ENCODE data around the gene NPAS2.

NPAS2 gene

DNA sequence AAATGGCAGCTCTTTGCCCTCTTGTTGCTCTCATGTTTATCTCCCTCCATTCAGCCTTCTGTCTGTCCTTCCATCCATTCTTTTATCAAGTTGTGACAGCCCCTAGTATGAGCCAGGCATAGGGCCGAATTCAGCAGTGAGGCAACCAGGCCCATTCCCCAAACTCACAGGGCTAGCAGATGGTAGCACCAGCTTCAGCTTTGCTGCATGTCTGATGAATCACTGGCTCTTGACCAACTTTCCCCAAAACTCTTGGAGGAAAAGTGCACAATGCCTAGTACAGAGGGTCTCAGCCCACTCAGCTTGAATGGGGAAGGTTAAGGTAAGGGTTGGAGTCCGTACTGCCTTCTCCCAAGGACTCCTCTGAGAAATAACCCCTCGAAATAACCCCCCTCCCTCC lies 35.7 kb downstream of the NPAS2 start:
- no peak for DNase-seq

- no peak for DNase-seq
These were observed 36.8 kb downstream of the NPAS2 start for GRCh38 chr2:100856732-100857131.

GRCh38 chr2:100857341-100857740 lies 37.4 kb downstream of the NPAS2 start:
- no peak for DNase-seq

- DNase-seq = no peak
These were observed 38.0 kb downstream of the NPAS2 start for GRCh38 chr2:100857915-100858314.

- DNase-seq = no peak
These were observed 40.0 kb downstream of the NPAS2 start for GRCh38 chr2:100859902-100860301.

DNA sequence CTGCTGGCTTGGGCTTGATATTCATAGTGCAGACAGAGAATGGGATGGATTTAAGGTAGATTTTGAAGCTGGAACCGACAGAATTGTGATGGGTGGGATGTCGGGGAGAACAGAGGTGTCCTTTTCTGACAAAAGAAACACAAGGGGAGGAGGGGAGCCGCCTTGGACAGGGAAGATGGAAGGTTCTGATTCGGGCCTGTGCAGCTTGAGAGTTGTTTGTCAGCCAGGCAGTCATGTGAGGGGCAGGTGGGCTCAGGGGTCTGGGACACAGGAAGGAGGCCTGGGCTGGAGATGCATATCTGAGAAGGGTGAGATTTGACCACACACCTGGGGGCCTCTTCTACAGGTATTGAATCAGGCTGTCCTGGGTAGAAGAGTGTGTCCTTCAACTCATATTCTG lies 41.4 kb downstream of the NPAS2 start:
- DNase-seq = no peak

DNA sequence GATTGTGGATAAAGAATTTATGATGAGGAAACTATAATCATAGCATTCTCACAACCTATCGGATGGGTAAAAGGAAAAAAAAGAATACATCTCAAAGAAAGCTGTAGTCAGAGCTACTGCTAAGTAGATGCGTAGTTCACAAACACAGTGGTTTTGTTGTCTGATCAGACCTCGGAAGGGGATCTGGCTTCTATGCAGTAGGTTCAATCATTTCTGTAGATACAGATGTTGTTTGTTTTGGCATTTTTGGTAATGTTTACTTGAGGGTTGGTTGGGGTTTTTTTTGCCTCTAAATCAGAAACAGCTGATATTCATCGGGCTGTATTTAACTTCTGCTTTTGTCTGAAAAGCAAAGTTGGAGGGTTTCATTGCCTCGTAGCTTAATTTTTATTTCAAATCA lies 42.1 kb downstream of the NPAS2 start:
- DNase-seq = no peak

- no peak for DNase-seq
These were observed 46.0 kb downstream of the NPAS2 start for GRCh38 chr2:100865816-100866460.

DNA sequence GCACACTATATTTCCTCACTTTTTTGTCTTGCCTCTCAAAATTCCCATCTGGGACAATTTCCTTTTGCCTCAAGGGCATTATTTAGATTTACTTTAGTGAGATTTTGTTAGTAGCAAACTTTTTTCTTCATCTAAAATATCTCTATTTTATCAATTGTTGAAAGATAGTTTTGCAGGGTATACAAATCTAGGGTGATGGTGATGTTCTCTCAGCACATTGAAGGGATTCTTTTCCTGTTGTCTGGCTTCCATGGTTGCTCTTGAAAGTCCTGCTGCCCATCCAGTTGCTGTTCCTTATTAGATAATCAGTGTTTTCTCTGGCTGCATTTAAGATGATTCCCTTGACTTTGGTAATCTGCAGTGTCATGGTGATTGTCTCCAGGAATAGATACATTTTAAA lies 48.1 kb downstream of the NPAS2 start:
- no peak for DNase-seq

GRCh38 chr2:100869120-100869519 lies 49.2 kb downstream of the NPAS2 start:
- no peak for DNase-seq

DNA sequence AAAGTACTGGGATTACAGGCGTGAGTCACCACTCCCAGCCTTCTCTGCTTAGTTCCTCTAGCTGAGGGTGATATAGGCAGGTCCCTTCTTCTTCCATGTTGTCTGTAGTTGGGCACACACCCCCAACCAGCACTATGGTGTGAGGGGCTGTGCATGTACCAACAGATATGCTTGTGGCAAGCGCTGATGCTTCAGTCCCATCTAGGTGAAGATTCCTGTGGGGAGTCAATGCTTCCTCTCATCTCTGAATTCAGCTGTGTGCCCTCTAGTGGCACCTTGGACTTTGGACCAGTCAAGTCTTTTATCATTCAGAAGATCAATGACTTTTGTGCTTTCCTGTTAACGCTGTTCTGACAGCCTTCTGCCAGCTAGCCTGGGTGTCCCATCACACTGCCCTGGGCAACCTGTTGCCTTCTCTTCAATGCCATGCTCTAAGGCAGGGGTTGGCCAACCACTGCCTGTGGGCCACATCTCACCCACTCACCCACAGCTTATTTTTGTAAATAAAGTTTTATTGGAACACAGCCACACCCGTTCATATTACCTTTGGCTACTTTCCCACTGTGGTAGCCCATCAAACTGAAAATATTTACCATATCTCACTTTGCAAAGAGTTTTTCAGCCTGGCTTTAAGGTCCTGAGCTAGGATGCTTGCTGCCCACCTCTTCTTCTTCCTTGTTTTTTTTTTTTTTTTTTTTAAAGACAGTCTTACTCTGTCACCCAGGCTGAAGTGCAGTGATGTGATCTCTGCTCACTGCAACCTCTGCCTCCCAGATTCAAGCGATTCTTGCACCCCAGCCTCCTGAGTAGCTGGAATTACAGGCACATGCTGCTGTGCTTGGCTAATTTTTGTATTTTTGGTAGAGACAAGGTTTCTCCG lies 51.0 kb downstream of the NPAS2 start:
- DNase-seq = no peak

- DNase-seq = no peak
These were observed 55.7 kb downstream of the NPAS2 start for GRCh38 chr2:100875516-100876230.

DNA sequence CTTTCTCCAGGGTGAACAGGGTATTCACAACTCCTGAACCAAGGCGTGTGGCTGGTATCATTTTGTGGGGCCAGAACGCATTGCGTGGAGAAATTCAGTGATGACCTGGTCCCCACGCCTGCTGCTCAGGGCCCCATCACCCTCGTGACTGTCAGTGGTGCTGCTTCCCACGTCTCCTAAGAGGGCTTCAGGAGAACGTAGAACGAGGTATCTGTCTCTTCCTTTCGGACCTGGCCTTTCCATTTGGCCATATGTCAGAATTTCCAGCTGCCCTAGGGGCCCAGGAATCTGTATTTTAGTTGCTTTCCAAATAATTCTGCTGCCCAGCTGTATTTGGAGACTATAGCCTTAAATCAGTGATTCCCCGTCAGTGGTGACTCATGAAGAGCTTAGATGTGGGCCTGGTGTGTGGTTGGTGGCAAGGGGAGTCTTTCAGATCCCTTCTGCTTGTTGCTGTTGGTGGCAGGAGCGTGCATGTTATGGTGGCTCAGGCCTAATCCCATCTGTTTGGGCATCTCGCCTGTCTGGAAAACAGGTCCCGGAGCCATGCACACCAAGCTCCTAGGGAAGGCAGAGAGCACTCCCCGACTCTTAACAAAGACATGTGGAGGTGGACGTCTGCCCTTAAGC lies 56.4 kb downstream of the NPAS2 start:
- DNase-seq = no peak

DNA sequence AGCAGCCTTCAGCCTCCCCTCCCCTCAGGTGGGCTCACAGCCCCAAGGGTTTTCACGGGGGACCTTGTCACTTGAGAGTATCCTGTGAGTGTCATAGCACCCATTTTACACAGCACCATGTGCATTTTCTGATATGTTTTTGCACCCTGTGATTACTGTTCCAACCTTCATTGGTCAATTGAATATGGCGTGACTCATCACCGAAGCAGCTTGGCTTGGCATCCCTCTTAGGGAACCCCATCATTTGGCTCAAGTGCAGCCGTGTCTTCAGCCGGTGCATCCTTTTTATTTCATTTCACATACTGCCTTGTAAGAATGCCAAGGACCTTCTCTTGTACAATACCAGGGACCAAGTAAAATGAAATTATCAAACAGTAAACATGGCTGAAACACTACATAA lies 57.6 kb downstream of the NPAS2 start:
- DNase-seq = no peak

- no peak for DNase-seq
These were observed 58.3 kb downstream of the NPAS2 start for GRCh38 chr2:100878000-100878791.

- no peak for DNase-seq
These were observed 59.4 kb downstream of the NPAS2 start for GRCh38 chr2:100879296-100879695.

DNA sequence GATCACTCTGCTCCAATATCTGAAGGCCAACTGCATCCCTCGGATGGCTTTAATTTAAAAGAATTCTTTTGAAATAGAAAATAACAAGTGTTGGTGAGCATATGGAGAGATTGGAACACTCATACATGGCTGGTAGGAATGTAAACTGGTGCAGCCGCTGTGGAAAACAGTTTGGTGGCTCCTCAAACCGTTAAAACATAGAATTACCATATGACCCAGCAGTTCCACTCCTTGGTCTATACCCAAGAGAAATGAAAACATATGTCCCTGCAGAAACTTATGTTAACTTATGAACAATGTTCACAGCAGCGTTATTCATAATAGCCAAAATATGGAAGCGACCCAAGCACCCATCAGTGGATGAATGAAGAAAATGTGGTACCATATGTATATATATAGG lies 60.1 kb downstream of the NPAS2 start:
- no peak for DNase-seq

GRCh38 chr2:100880730-100881129 lies 60.8 kb downstream of the NPAS2 start:
- DNase-seq = no peak

- peak in 1 of 5 experiments; percentile 35 for DNase-seq
These were observed 63.0 kb downstream of the NPAS2 start for GRCh38 chr2:100882645-100883613.

DNA sequence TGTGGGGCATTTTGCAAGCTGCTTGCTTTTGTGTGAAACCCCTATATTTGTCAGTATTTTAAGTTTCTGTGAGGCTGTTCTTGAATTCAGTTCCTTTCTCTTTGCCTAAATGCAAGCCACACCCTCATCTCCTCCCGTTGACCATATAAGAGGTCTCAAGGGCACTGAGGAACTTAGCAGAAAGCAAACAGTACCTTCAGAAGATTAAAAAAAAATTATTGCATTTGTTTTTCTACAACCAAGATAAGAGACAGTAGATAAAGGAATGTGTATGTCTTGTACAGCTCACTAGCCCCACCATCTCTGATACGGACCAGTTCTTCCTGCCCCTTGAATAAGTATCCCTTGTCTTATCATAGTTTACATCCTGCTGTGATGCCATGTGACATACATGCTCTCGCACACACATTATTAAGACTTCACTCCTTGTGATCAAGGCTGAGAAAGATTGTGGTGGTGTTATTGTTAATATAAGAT lies 64.2 kb downstream of the NPAS2 start:
- no peak for DNase-seq

DNA sequence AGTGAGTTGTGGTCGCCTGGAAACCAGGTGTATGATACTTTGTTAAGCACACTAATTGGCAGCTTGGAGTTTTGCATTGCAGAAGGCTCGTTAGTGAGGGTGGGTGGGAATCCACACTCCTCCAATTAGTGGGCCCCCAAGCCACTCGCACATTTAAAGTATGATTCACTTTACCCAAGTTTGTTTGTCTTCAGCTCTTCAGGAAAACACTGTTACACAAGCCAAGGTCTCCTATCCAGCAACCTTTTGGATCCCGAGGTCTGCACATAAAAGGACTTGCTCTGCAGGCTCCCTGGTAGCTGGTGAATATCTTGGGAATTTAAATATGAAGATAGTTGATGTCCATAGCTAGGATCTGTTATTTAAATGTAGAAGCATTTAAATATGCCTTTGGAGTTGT lies 66.1 kb downstream of the NPAS2 start:
- DNase-seq = no peak

All from T-helper 2 cell (primary cell).